Panc1 (cell line): ENCODE results near the gene NCAPD3.

Source experiments
- CTCF ChIP-seq: fragments of 450-650 bp; IDR thresholded peaks from 2 replicates; pipeline ENCODE4 v1.5.1; 2017; ENCODE audit warnings: mild to moderate bottlenecking
- POLR2AphosphoS5 ChIP-seq: IDR thresholded peaks from 2 replicates; pipeline ENCODE4 v1.6.1; 2012; ENCODE audit warnings: mild to moderate bottlenecking, low read depth, low read length, moderate library complexity
- TCF7L2 ChIP-seq: IDR thresholded peaks from 2 replicates; pipeline ENCODE4 v1.6.1; 2011; ENCODE audit warnings: mild to moderate bottlenecking, low read depth, low read length, inconsistent platforms
- TF ChIP-seq, protein P1 (sequence below), 2 experiments: IDR thresholded peaks; 2 replicates each; pipeline ENCODE4 v1.6.1; 2011 to 2012; ENCODE audit warnings: low read depth in 2 of 2, control low read depth in 1 of 2, low read length in 1 of 2, mild to moderate bottlenecking in 1 of 2, moderate library complexity in 1 of 2; ENCODE audit not compliant: insufficient read depth in 1 of 2

- TF ChIP-seq CTCF, result no peak
- TF ChIP-seq, protein P1, sequence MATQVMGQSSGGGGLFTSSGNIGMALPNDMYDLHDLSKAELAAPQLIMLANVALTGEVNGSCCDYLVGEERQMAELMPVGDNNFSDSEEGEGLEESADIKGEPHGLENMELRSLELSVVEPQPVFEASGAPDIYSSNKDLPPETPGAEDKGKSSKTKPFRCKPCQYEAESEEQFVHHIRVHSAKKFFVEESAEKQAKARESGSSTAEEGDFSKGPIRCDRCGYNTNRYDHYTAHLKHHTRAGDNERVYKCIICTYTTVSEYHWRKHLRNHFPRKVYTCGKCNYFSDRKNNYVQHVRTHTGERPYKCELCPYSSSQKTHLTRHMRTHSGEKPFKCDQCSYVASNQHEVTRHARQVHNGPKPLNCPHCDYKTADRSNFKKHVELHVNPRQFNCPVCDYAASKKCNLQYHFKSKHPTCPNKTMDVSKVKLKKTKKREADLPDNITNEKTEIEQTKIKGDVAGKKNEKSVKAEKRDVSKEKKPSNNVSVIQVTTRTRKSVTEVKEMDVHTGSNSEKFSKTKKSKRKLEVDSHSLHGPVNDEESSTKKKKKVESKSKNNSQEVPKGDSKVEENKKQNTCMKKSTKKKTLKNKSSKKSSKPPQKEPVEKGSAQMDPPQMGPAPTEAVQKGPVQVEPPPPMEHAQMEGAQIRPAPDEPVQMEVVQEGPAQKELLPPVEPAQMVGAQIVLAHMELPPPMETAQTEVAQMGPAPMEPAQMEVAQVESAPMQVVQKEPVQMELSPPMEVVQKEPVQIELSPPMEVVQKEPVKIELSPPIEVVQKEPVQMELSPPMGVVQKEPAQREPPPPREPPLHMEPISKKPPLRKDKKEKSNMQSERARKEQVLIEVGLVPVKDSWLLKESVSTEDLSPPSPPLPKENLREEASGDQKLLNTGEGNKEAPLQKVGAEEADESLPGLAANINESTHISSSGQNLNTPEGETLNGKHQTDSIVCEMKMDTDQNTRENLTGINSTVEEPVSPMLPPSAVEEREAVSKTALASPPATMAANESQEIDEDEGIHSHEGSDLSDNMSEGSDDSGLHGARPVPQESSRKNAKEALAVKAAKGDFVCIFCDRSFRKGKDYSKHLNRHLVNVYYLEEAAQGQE (IDR thresholded peaks at IDR 0.05; ENCODE audit: insufficient read depth in 1 of 2, low read depth in 2 of 2, low read length in 1 of 2), result no peak
- TF ChIP-seq POLR2AphosphoS5, result no peak
- TF ChIP-seq TCF7L2, result no peak
Observed at GRCh38 chr11:134226806-134227325, 3.1 kb upstream of the NCAPD3 start.
